H1 (cell line): Measurements from ENCODE around the gene RNF215. TPM values are rescaled to one million over a fixed set of nuclear protein-coding genes. Genes with fewer than 3 reads are reported as not detected.

ENCODE experiments used
- CTCF ChIA-PET: fragments of 300-600 bp; sonication (Branson Sonifier 250); formaldehyde crosslinking; loops from one replicate; lab custom pipeline; 2021; ENCODE audit not compliant: partially characterized antibody; lab: Charles Lee
- POLR2A ChIA-PET: fragments of 300-600 bp; sonication (Branson Sonifier 250); formaldehyde crosslinking; loops from one replicate; lab custom pipeline; 2021; ENCODE audit warnings: inconsistent platforms; ENCODE audit not compliant: partially characterized antibody; lab: Charles Lee
- DNase-seq, 2 experiments: peaks; one replicate each; pipeline versions ENCODE4 v3.0.0 to v3.0.0-alpha.2; 2010 to 2022; ENCODE audit warnings: low spot score in 2 of 2, low read depth in 1 of 2, mixed read lengths in 1 of 2
- FAIRE-seq: peaks from 2 replicates; lab custom pipeline; 2011; peaks lifted over from hg19 to GRCh38; lab: Jason Lieb, UNC
- H2AFZ ChIP-seq: 2 replicates; pipeline ENCODE4 v1.8.1; 2012; ENCODE audit warnings: low read length, inconsistent platforms
- H2AK5ac ChIP-seq: 2 replicates; pipeline ENCODE4 v1.6.1; 2013; ENCODE audit warnings: low read depth, low read length
- H2BK120ac ChIP-seq: replicated peaks from 2 replicates; pipeline ENCODE3; 2013; ENCODE audit warnings: low read depth, low read length, inconsistent platforms
- H2BK12ac ChIP-seq: 2 replicates; pipeline ENCODE4 v1.6.1; 2013; ENCODE audit warnings: low read depth, low read length
- H2BK15ac ChIP-seq: 2 replicates; pipeline ENCODE4 v1.6.1; 2013; ENCODE audit warnings: low read length
- H2BK20ac ChIP-seq: 2 replicates; pipeline ENCODE4 v1.6.1; 2013; ENCODE audit warnings: low read length
- H2BK5ac ChIP-seq: 2 replicates; pipeline ENCODE4 v1.6.1; 2013; ENCODE audit warnings: low read depth, low read length
- H3K14ac ChIP-seq: 2 replicates; pipeline ENCODE4 v1.6.1; 2013; ENCODE audit warnings: inconsistent platforms; ENCODE audit not compliant: insufficient read length
- H3K18ac ChIP-seq: 2 replicates; pipeline ENCODE4 v1.6.1; 2013; ENCODE audit warnings: low read length; ENCODE audit errors: extremely low read depth
- H3K23ac ChIP-seq: 2 replicates; pipeline ENCODE4 v1.6.1; 2013; ENCODE audit warnings: inconsistent platforms; ENCODE audit not compliant: insufficient read length
- H3K23me2 ChIP-seq: 2 replicates; pipeline ENCODE4 v1.6.1; 2013; ENCODE audit warnings: low read depth, low read length
- H3K27ac ChIP-seq: 2 replicates; pipeline ENCODE4 v1.6.1; 2011; ENCODE audit warnings: low read depth, low read length, inconsistent platforms
- H3K27me3 ChIP-seq, 4 experiments: replicated peaks in 1 of 4; 1 replicate in 1 of 4; 2 replicates in 3 of 4; pipeline versions ENCODE4 v1.6.1 to v1.8.1; 2011 to 2013; ENCODE audit warnings: low read length in 3 of 4, mild to moderate bottlenecking in 3 of 4, inconsistent platforms in 2 of 4, mixed read lengths in 2 of 4, moderate library complexity in 1 of 4; ENCODE audit not compliant: control insufficient read depth in 3 of 4, insufficient read depth in 3 of 4; ENCODE audit errors: extremely low read depth in 1 of 4
- H3K36me3 ChIP-seq, 4 experiments: 2 replicates each; pipeline versions ENCODE4 v1.6.1 to v1.8.1; 2011 to 2013; ENCODE audit warnings: mild to moderate bottlenecking in 4 of 4, low read length in 3 of 4, moderate library complexity in 2 of 4, control low read depth in 1 of 4, inconsistent platforms in 1 of 4; ENCODE audit not compliant: insufficient read depth in 4 of 4, control insufficient read depth in 2 of 4
- H3K4ac ChIP-seq: replicated peaks from 2 replicates; pipeline ENCODE3; 2013; ENCODE audit warnings: low read length, low read depth, mixed read lengths, inconsistent platforms; ENCODE audit not compliant: insufficient read length
- H3K4me1 ChIP-seq, 4 experiments: replicated peaks in 1 of 4; 1 replicate in 1 of 4; 2 replicates in 3 of 4; pipeline versions ENCODE4 v1.6.1 to v1.8.1; 2011 to 2013; ENCODE audit warnings: low read length in 3 of 4, inconsistent platforms in 2 of 4, mixed read lengths in 1 of 4; ENCODE audit not compliant: insufficient read depth in 4 of 4, control insufficient read depth in 3 of 4
- H3K4me2 ChIP-seq, 2 experiments: 2 replicates each; pipeline versions ENCODE4 v1.6.1 to v1.8.1; 2011 to 2013; ENCODE audit warnings: low read depth in 2 of 2, low read length in 2 of 2, control low read depth in 1 of 2, inconsistent platforms in 1 of 2, mild to moderate bottlenecking in 1 of 2; ENCODE audit not compliant: insufficient read depth in 1 of 2
- H3K4me3 ChIP-seq, 4 experiments: fragments of 200-600, 300-600 bp in 1 of 4; sonication (generic), shearing (Covaris generic), sonication (Bioruptor Twin) in 1 of 4; 2 replicates each; pipeline versions ENCODE4 v1.5.1 to v1.8.1; 2011 to 2016; ENCODE audit warnings: low read length in 4 of 4, low read depth in 3 of 4, control low read depth in 2 of 4, inconsistent platforms in 2 of 4, mild to moderate bottlenecking in 2 of 4, mixed read lengths in 1 of 4, moderate library complexity in 1 of 4; ENCODE audit not compliant: insufficient read depth in 2 of 4; ENCODE audit errors: extremely low read depth in 1 of 4
- H3K56ac ChIP-seq: replicated peaks from 2 replicates; pipeline ENCODE3; 2013; ENCODE audit warnings: low read depth, mild to moderate bottlenecking, mixed read lengths, low read length, inconsistent platforms; ENCODE audit not compliant: insufficient read length
- H3K79me1 ChIP-seq: 2 replicates; pipeline ENCODE4 v1.6.1; 2013; ENCODE audit warnings: low read depth, low read length, control low read depth
- H3K79me2 ChIP-seq, 2 experiments: 2 replicates each; pipeline versions ENCODE4 v1.6.1 to v1.8.1; 2012 to 2013; ENCODE audit warnings: low read length in 2 of 2, mild to moderate bottlenecking in 2 of 2, inconsistent platforms in 1 of 2; ENCODE audit not compliant: insufficient read depth in 2 of 2, control insufficient read depth in 1 of 2
- H3K9ac ChIP-seq, 4 experiments: replicated peaks in 1 of 4; 1 replicate in 1 of 4; 2 replicates in 3 of 4; pipeline versions ENCODE4 v1.6.1 to v1.8.1; 2011 to 2013; ENCODE audit warnings: low read depth in 3 of 4, low read length in 3 of 4, control low read depth in 2 of 4, mild to moderate bottlenecking in 2 of 4, moderate library complexity in 2 of 4, inconsistent platforms in 1 of 4; ENCODE audit errors: extremely low read depth in 1 of 4
- H3K9me3 ChIP-seq, 2 experiments: 2 replicates each; pipeline versions ENCODE4 v1.6.1 to v1.8.1; 2012 to 2013; ENCODE audit warnings: mild to moderate bottlenecking in 2 of 2, moderate library complexity in 2 of 2, control low read depth in 1 of 2, inconsistent platforms in 1 of 2, low read depth in 1 of 2, low read length in 1 of 2, mixed read lengths in 1 of 2; ENCODE audit not compliant: insufficient read depth in 2 of 2
- H4K20me1 ChIP-seq, 2 experiments: replicated peaks in 1 of 2; 2 replicates each; pipeline versions ENCODE3 to v1.8.1; 2011 to 2013; ENCODE audit warnings: inconsistent platforms in 2 of 2, low read length in 2 of 2, mild to moderate bottlenecking in 1 of 2; ENCODE audit not compliant: insufficient read depth in 2 of 2, control insufficient read depth in 1 of 2
- H4K5ac ChIP-seq: 2 replicates; pipeline ENCODE4 v1.6.1; 2013; ENCODE audit warnings: low read length, low read depth, mixed read lengths, inconsistent platforms; ENCODE audit not compliant: insufficient read length
- H4K8ac ChIP-seq: 2 replicates; pipeline ENCODE4 v1.8.0; 2013; ENCODE audit warnings: mild to moderate bottlenecking, moderate library complexity, low read length, inconsistent platforms; ENCODE audit not compliant: insufficient read depth; ENCODE audit errors: extremely low read depth
- H4K91ac ChIP-seq: replicated peaks from 2 replicates; pipeline ENCODE3; 2013; ENCODE audit warnings: low read length, mixed read lengths, inconsistent platforms; ENCODE audit not compliant: insufficient read length
- MAFK ChIP-seq: IDR thresholded peaks from 2 replicates; pipeline ENCODE4 v1.6.1; 2012; ENCODE audit warnings: low read depth, mild to moderate bottlenecking, improper control_type of control experiment, low read length
- POU5F1 ChIP-seq: IDR thresholded peaks from 2 replicates; pipeline ENCODE4 v1.6.1; 2011; ENCODE audit warnings: low read depth, mild to moderate bottlenecking, low read length, moderate library complexity
- WGBS, 2 experiments: shearing (Covaris generic) in 1 of 2; methylation state at CpG; one replicate each; pipeline versions ENCODE4 v1.1.6 to v1.1.7; 2013 to 2015; ENCODE audit warnings: low lambda C conversion rate in 2 of 2, mixed read lengths in 2 of 2, inconsistent platforms in 1 of 2, low coverage in 1 of 2, missing lambda C conversion rate in 1 of 2; ENCODE audit not compliant: insufficient replicate concordance in 2 of 2, insufficient coverage in 1 of 2, insufficient read length in 1 of 2; ENCODE audit errors: extremely low coverage in 1 of 2, missing lambda C conversion rate in 1 of 2; 5-methylcytosine and 5-hydroxymethylcytosine counted together
- polyA plus RNA-seq, 7 experiments: library from polyadenylated mRNA; depleted of rRNA in 3 of 7; stranded (reverse) in 5 of 7; unstranded in 2 of 7; fragments of >200 nt in 5 of 7; fragments of 200-250 nt in 2 of 7; gene quantifications; 1 replicate in 5 of 7; 2 replicates in 1 of 7; 4 replicates in 1 of 7; pipeline versions ENCODE4 v1.2.1 to v1.2.3, GENCODE V29; 2011 to 2013; ENCODE audit warnings: missing spikeins in 2 of 7, mixed read lengths in 2 of 7
- total RNA-seq: library from RNA; stranded (reverse); fragmentation: NEBNext Ultra II Directional; extraction: Animal tissue kit (Norgen Biotek cat#: 25700); gene quantifications from 2 replicates; pipeline ENCODE4 v1.2.1, GENCODE V29; 2021

RNF215 gene
- total and polyA plus RNA-seq, 2 of the 8 experiments (the other 6 are each of a cell fraction or from before 2014, with no cell fraction given): 13.1 to 19.0 TPM

DNA sequence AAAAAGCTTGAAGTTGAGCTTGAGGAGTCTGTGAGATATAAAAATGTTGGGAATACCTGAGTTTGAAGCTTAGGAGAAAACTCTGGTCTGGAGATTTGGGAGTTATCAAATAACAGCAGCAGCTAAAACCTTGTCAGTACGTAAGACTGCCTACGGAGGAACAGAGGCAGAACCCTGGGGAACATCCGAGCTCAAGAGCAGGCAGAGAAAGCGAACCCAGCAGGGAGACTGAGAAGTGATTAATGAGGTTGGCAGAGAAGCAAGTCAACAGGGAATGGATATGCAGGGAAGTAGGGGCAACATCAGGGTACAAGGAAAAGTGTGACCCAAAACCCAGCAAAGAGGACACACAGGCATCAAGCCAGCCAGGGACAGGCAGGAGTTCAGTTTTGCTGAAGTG is 25.8 kb upstream of the RNF215 start:
- POLR2A ChIA-PET: interaction anchor here (0.7 to 3.4 kb wide), 4 partner anchors 11 to 57 kb away, joined by 3 to 13 read pairs (median 4); partner anchors contain the start of gene SEC14L2
- Histone ChIP-seq H2AK5ac (no peak overlapping the region), H3K14ac (no peak overlapping the region), H3K18ac (no peak overlapping the region), H3K79me1 (no peaks in the 10 kb centered on the region), H2BK120ac (no peak overlapping the region), H2BK12ac (no peak overlapping the region), H3K36me3 (peaks cover 0 to 23% (median 11%) of the 10 kb centered on the region in 4 experiments; a peak in 5 of 8 replicates)
- TF ChIP-seq POU5F1: no peak
- no peak for TF ChIP-seq MAFK
- TF ChIP-seq, all 59 proteins: peak for 0
- Histone ChIP-seq H2BK5ac (no peak overlapping the region), H2BK15ac (no peak overlapping the region), H3K4me2 (no peak overlapping the region), H3K23ac (no peak overlapping the region), H3K4ac (no peak overlapping the region), H2AFZ (no peak overlapping the region), H3K4me3 (no peak overlapping the region), H3K79me2 (no peaks in the 10 kb centered on the region), H3K9ac (no peak overlapping the region), H4K20me1 (peaks cover 5% of the 10 kb centered on the region in 2 experiments), H3K4me1 (no peaks in the 10 kb centered on the region), H3K23me2 (no peaks in the 10 kb centered on the region), H4K91ac (no peak overlapping the region), H3K9me3 (no peaks in the 10 kb centered on the region), H2BK20ac (no peak overlapping the region), H4K5ac (no peak overlapping the region), H4K8ac (no peak overlapping the region), H3K27me3 (no peaks in the 10 kb centered on the region), H3K56ac (no peak overlapping the region), H3K27ac (no peak overlapping the region)
- FAIRE-seq (no peak), DNase-seq (no peak)
- 97% methylated on average over 4 of the region's 4 CpGs; no CpG with 5 or more reads in 1 of the 2 experiments for WGBS, 2 experiments
- CTCF ChIA-PET: interaction anchor here (2.4 to 6.1 kb wide), 3 partner anchors 12 to 22 kb away, joined by 12 to 48 read pairs (median 12); partner anchors contain the start of gene MTFP1
